GM21390 (cell line): ENCODE data around the gene RPL31.

Experiments used
- ATAC-seq: cut with Tn5 transposase; IDR thresholded peaks from one replicate; pipeline ENCODE4 v1.9.1; 2021; ENCODE audit not compliant: unreplicated experiment

RPL31 gene

GRCh38 chr2:101001691-101002561 is at the start of gene RPL31:
RPL31 (plus strand) TSS chr2:101002289; CDS start chr2:101002702, 413 bp downstream.
- ATAC-seq, result peak; percentile 96

GRCh38 chr2:100952512-100952911 is 49.6 kb upstream of the RPL31 start:
- no peak for ATAC-seq

- no peak for ATAC-seq
These were observed 48.6 kb upstream of the RPL31 start for GRCh38 chr2:100953406-100954043.

- no peak for ATAC-seq
These were observed 48.1 kb upstream of the RPL31 start for GRCh38 chr2:100954044-100954420.

GRCh38 chr2:100955226-100955625 is 46.9 kb upstream of the RPL31 start:
- no peak for ATAC-seq

- no peak for ATAC-seq
These were observed 46.0 kb upstream of the RPL31 start for GRCh38 chr2:100956081-100956480.

GRCh38 chr2:100957996-100958653 is 44.0 kb upstream of the RPL31 start:
- ATAC-seq, result no peak

GRCh38 chr2:100959225-100959880 is 42.7 kb upstream of the RPL31 start:
- no peak for ATAC-seq

- ATAC-seq, result no peak
These were observed 41.4 kb upstream of the RPL31 start for GRCh38 chr2:100960688-100961087.

GRCh38 chr2:100962366-100963025 is 39.6 kb upstream of the RPL31 start:
- no peak for ATAC-seq

GRCh38 chr2:100963026-100963375 is 39.1 kb upstream of the RPL31 start:
- no peak for ATAC-seq

- no peak for ATAC-seq
These were observed 37.9 kb upstream of the RPL31 start for GRCh38 chr2:100964222-100964621.

- no peak for ATAC-seq
These were observed 37.4 kb upstream of the RPL31 start for GRCh38 chr2:100964681-100965169.

- ATAC-seq, result no peak
These were observed 36.5 kb upstream of the RPL31 start for GRCh38 chr2:100965596-100965995.

- ATAC-seq, result no peak
These were observed 34.4 kb upstream of the RPL31 start for GRCh38 chr2:100967716-100968115.

- ATAC-seq, result no peak
These were observed 33.6 kb upstream of the RPL31 start for GRCh38 chr2:100968146-100969145.

GRCh38 chr2:100969998-100970397 is 32.1 kb upstream of the RPL31 start:
- no peak for ATAC-seq

GRCh38 chr2:100971221-100971620 is 30.9 kb upstream of the RPL31 start:
- no peak for ATAC-seq

- no peak for ATAC-seq
These were observed 29.6 kb upstream of the RPL31 start for GRCh38 chr2:100972452-100972851.
